Cerebellar nuclear complex (tissue), 1 donor: ENCODE results near the gene CXorf66.
"Not testable (repeated sequence)": the region's sequence is repeated elsewhere in the genome, so short reads cannot be mapped to it uniquely, and the experiment has no call there.

Experiments
- DNase-seq, 2 experiments: peaks; one replicate each; lab custom pipeline; 2025; lab: John Stamatoyannopoulos, UW

Gene CXorf66

GRCh38 chrX:139965421-139965820 is at the start of gene CXorf66:
Gene CXorf66 (minus strand): TSS chrX:139965521. CDS start chrX:139965496, 25 bp downstream.
- no peak for DNase-seq

DNA sequence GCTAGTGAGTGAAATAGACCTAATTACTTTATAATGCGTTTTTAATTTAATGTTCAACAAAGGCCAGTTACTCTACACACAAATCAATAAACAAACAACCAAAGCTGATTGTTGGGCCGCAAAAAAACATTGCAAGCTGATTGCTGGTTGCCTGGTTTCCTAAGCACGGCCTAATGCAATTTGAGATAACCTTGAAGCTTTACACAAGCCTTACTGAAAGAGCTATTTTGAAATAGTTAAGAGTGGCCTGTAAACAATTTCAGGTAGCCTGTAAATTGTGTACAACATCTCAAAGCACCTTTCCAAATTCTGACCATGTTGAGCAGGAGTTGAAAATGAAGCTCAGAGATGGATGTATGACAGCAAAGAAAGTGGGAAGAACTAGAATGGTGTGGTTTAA is 17.5 kb upstream of the CXorf66 start:
- DNase-seq = no peak

DNA sequence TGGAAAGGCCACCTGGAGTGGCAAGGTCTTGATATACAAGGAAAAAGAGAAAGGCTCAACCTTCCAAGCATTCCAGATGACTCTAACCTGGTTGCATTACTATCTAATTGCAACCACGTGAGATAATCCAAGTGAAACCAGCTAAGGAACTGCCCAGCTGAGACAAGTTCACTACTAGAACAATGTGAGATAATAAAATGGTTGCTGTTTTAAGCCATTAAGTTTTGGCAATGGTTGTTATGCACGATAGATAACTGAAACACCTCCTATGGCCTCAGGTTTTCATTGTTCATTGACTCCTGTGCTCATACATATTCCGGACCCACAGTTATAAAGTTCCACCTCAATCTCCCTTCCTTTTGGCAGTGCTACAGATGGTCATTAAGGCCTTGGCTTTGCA is 9.2 kb upstream of the CXorf66 start:
- no peak for DNase-seq

DNA sequence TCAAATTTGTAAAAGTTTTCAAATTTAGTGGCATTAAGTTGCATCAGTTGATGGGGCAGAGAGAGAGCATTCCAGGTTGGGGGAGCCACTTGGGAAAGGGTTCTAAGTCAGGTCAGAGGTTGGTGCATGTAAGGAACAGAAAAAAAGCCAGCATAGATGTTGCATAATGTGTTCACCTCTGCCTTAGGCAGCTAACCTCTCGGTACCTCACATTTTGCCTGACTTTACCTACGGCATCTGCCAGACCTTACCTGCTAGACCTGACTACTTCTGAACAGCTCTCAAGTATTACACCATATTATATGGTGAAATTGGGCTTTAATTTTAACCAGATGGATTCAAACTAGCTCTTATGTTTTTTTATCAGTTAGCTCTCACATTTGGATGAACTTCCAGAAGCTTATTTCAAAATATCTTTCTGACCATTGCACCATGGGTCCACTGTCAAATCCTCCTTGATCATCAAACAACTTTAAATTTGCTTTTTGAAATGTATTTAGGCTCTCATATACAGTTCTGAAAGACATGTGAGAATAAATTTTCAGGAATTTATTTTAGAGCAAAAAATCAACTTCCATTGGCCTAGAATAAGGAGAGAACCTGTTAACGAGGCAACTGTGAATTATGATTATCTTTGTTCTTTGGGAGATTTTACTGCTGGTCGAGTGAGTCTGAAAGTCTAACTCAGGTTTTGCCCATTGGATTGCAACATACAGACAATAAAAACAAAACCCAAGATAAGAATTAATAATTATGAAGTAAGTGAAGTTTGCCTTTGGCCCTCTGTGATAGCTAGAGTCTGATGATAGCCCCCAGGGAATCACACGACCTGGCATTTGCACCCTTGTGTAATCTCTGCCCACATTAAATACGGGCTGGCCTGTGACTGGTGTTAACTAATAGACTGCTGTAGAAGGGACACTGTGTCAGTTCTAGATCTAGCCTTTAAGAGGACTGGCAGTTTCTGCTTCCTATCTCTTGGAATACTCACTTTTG is 7.6 kb upstream of the CXorf66 start:
- DNase-seq = no peak

GRCh38 chrX:139972113-139972512 is 6.8 kb upstream of the CXorf66 start:
- no peak for DNase-seq

- DNase-seq = no peak
Measured at GRCh38 chrX:139971394-139971749, 6.1 kb upstream of the CXorf66 start.

DNA sequence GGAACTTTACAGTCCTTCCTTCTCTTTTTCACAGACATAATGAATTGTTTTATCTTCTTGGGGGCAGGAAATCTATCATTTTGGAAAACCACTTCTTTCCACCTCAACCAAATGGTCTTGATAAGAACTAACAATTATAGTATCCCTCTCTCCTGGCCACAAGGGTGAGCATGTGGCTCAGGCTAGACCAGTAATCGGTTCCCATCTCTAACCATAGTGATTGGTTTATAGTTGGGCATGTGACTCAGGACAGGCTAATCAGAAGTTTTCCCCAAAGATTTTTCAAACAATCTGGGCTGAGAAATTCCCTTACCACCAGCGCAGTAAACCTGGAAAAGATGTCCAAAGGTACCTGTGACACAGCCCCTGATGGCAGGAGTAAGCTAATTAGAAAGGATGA is 4.0 kb upstream of the CXorf66 start:
- no peak for DNase-seq

DNA sequence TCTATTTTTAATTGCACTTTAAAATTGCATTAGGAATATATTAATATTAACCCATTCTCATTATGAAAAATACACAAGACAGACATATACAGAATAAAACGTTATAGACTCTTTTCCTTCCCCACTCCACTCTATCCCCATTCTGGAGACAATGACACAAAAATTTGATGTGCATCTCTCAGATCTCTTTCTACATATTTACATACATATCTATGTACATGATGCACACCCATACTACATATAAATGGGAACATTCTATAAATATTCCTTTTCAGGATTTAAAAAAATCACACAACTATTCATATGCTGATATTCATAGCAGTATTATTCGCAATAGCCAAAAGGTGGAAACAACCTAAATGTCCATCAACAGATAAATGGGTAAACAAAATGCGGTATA is 2.4 kb upstream of the CXorf66 start:
- DNase-seq = no peak

DNA sequence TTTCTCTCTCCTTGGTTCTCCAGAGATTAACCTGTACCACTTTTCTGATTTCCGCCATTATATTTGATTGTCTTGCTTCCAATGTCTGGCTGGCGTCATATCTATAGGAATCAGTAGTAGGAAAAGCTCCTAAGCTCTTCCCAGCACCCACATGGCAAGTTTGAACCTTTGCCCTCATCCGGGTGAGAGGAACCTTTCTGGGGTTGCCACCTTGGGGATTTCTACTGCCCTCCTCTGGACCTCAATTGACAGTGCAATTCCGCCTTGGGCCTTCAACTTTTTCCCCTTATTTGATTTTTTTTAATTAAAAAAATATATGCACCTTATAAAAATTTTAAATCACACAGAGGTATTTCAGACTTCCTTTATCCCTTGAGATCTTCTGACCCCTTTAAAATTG is 2.0 kb upstream of the CXorf66 start:
- no peak for DNase-seq

- not testable (repeated sequence) for DNase-seq
Measured at GRCh38 chrX:139966159-139966558, 838 bp upstream of the CXorf66 start.

GRCh38 chrX:139961091-139961490 is 4.2 kb downstream of the CXorf66 start:
- DNase-seq = not testable (repeated sequence)

- no peak for DNase-seq
Measured at GRCh38 chrX:139949703-139950102, 15.6 kb downstream of the CXorf66 start.

DNA sequence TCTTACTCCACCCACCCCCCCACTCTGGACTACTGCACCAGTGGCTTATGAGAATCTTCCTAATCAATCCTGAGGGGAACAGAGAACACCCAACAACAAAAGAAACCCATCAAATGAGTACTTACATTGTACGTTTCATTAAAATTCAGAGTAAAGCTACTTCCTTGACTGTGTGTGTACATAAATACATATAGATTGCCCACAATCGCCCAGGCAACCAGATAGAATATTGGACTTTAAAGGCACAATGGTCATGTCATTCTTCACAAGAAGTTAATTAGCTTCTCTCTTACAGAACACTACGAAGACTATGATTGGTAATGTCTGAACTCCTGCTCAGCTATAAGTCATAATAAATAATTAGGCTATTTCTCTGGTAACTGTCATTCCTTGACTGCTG is 20.2 kb downstream of the CXorf66 start:
- no peak for DNase-seq

DNA sequence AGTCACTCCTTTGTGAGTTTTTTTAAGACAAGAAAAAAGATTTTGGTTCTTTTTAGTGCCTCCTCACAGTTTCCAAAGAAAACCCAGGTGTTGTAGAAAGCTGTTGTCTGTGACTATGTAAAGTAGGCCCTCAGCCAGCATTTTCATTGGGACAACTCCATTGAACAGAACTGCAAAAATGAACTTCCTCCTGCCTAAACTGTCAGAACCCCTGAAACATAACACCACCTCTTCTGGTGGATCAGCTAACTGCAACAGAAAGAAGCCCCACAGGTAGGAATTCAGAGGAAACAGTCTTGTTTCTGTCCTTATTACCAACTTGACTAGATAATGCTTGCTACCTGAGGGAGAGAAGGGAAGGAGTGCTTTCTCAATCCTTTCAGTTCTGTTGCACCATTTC is 29.1 kb downstream of the CXorf66 start:
- DNase-seq = no peak

DNA sequence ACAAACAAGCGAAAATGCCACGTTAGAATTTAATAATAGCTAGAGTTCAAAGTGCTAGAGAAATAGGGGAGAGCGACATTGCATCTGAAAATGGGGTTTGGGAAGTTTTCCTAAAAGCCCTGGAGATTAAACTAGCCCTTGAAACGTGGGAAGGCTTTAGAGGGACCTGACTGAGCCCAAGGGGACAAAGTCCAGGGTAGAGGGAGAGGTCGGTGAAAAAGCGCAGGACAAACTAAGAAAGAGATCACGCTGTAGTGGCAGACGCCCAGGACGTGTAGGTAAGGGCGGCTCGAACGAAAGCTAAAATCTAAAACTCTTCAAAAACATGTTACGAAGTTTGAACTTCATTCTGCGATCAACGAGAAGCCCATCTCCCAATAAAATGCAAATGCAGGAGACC is 31.4 kb downstream of the CXorf66 start:
- no peak for DNase-seq

DNA sequence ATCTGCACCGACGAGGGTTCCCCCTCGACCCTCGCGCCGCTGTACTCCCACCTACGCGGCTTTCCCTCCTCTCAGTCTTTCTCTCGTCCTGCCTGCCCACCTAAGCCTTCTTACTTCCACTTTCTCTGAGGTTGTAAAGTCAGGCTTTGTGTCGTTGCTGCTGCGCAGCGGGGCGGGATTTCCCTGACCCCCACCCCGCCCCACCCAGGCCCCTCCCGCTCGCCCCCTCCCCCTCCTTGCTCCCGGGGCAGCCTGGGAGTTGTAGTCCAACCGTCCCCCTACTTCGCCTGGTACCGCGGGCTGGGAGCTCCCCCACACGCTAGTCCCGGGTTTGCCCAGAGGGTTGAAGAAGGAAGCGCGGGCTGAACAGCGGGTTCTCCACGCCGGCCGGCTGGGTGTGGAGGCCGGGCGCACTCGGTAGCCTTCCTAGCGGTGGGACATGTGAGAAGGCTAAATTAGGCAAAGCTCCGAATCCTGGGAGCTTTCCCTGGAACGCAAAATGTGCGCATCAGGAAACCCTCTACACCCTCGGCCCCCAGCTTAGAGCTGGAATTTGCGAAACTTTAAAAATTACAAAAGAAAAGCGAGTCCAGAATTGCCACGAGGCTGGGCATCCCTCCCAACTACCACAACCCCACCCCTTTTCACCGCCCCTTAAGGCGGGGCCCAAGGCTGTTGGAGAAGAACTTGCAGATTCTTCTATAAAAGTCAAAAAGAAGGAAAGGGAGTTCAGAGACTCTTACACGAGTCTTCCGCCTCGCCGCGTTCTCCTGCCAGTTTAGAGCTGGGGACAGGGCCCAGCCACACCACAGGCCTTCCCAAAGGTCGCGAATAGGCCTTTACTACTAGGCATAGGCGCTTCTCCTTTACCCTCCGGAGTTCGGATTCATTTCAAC is 32.2 kb downstream of the CXorf66 start, which contains the start of gene ATP11C:
Gene ATP11C (minus strand): TSS at position 153 of the 896 bp plus-strand sequence. CDS start 1,011 bp downstream, outside the sequence.
- DNase-seq = no peak

GRCh38 chrX:139932073-139932900 is 33.0 kb downstream of the CXorf66 start:
- no peak for DNase-seq

GRCh38 chrX:139931646-139932072 is 33.7 kb downstream of the CXorf66 start:
- DNase-seq = no peak

GRCh38 chrX:139930916-139931645 is 34.2 kb downstream of the CXorf66 start:
- DNase-seq = no peak

DNA sequence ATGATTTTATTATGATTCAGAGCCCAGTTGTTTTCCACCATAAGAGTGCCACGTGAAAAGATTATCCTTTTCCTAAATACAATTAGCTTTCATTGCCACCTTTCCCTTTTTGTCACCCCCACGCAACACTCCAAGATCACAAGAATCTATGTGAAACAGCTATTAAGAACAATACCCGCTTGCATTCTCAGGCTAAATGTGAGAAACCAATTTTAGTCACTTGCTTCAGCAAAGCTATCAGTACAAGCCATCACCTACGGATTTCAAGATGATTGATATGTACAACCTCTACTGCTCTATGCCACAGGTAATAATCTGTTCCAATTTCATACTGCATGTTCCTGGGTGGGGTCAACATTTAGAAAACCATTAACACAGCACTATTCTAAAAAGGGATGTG is 34.9 kb downstream of the CXorf66 start:
- DNase-seq = no peak

GRCh38 chrX:139929876-139930275 is 35.4 kb downstream of the CXorf66 start:
- DNase-seq = no peak
